ENCODE data around the gene MFAP5.

The MFAP5 gene

DNA sequence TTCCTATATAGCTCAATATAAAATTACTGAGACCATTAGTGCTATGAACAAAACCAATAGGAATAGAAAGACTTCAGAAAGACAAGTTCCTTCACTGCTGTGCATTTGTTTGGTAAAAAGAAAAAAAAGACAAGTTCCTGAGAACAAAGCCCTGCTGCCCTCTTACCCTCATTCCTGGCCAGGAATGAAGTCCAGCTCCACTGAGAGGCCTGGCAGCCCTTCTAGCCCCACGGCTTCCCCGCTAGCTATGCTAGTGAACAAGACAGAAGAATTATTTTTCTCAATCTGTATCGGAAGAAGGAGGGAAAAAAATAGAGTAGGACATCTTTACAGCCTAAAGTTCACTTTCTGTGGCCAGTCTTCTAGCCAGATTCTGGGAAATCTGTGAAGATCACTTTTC is 1.6 kb downstream of the MFAP5 start (continued):
- TF ChIP-seq PPARA (CRISPR knock-in tag; IDR thresholded peaks at IDR 0.05; ENCODE audit: borderline replicate concordance): no peak

DNA sequence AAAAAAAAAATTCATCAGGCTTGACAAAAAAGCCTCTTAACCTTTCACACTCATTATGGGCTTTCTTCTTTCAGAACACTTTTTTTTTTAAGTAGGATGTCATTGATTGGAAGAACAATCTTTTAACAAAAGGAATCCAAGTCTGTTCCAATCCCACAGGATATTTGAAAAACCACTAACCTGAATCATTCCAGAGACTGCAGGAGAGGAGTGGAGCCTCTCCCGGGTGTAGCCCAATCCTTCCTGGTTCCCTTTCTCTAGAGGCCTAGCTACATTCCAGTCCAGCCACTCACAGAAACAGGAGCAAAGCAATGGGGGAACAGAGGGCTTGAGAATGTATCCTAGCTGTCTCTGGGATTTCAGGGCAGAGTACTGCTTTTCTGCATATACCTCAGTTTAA is 4.3 kb downstream of the MFAP5 start:
- TF ChIP-seq ZNF565 (CRISPR knock-in tag; conservative IDR thresholded peaks at IDR 0.05; ENCODE audit: low read depth) (no peak), PATZ1 (CRISPR knock-in tag; IDR thresholded peaks at IDR 0.05; ENCODE audit: borderline replicate concordance) (no peak), BACH2 (CRISPR knock-in tag; IDR thresholded peaks at IDR 0.05; ENCODE audit: borderline replicate concordance) (no peak), ZNF8 (CRISPR knock-in tag; IDR thresholded peaks at IDR 0.05) (no peak), ZFP30 (CRISPR knock-in tag; IDR thresholded peaks at IDR 0.05) (no peak), GLIS3 (CRISPR knock-in tag; IDR thresholded peaks at IDR 0.05) (no peak), ARNTL (CRISPR knock-in tag; IDR thresholded peaks at IDR 0.05; ENCODE audit: borderline replicate concordance, low read depth) (no peak), ESRRG (CRISPR knock-in tag; IDR thresholded peaks at IDR 0.05) (no peak), ISL1 (CRISPR knock-in tag; IDR thresholded peaks at IDR 0.05) (no peak), ZNF70 (CRISPR knock-in tag; IDR thresholded peaks at IDR 0.05) (no peak), CSDC2 (CRISPR knock-in tag; IDR thresholded peaks at IDR 0.05) (no peak), TCF4 (CRISPR knock-in tag; IDR thresholded peaks at IDR 0.05; ENCODE audit: borderline replicate concordance) (no peak), OSR1 (CRISPR knock-in tag; IDR thresholded peaks at IDR 0.05) (no peak), ZFP3 (CRISPR knock-in tag; IDR thresholded peaks at IDR 0.05) (no peak), PPARA (CRISPR knock-in tag; IDR thresholded peaks at IDR 0.05; ENCODE audit: borderline replicate concordance) (no peak)
- TF ChIP-seq, protein P1, sequence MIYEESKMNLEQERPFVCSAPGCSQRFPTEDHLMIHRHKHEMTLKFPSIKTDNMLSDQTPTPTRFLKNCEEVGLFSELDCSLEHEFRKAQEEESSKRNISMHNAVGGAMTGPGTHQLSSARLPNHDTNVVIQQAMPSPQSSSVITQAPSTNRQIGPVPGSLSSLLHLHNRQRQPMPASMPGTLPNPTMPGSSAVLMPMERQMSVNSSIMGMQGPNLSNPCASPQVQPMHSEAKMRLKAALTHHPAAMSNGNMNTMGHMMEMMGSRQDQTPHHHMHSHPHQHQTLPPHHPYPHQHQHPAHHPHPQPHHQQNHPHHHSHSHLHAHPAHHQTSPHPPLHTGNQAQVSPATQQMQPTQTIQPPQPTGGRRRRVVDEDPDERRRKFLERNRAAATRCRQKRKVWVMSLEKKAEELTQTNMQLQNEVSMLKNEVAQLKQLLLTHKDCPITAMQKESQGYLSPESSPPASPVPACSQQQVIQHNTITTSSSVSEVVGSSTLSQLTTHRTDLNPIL (CRISPR knock-in tag; IDR thresholded peaks at IDR 0.05; ENCODE audit: low read depth): no peak
- TF ChIP-seq, protein P2, sequence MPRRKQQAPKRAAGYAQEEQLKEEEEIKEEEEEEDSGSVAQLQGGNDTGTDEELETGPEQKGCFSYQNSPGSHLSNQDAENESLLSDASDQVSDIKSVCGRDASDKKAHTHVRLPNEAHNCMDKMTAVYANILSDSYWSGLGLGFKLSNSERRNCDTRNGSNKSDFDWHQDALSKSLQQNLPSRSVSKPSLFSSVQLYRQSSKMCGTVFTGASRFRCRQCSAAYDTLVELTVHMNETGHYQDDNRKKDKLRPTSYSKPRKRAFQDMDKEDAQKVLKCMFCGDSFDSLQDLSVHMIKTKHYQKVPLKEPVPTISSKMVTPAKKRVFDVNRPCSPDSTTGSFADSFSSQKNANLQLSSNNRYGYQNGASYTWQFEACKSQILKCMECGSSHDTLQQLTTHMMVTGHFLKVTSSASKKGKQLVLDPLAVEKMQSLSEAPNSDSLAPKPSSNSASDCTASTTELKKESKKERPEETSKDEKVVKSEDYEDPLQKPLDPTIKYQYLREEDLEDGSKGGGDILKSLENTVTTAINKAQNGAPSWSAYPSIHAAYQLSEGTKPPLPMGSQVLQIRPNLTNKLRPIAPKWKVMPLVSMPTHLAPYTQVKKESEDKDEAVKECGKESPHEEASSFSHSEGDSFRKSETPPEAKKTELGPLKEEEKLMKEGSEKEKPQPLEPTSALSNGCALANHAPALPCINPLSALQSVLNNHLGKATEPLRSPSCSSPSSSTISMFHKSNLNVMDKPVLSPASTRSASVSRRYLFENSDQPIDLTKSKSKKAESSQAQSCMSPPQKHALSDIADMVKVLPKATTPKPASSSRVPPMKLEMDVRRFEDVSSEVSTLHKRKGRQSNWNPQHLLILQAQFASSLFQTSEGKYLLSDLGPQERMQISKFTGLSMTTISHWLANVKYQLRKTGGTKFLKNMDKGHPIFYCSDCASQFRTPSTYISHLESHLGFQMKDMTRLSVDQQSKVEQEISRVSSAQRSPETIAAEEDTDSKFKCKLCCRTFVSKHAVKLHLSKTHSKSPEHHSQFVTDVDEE (CRISPR knock-in tag; IDR thresholded peaks at IDR 0.05): no peak
- ATAC-seq: peak; percentile 46; the same call in 2 of the 3 replicates

DNA sequence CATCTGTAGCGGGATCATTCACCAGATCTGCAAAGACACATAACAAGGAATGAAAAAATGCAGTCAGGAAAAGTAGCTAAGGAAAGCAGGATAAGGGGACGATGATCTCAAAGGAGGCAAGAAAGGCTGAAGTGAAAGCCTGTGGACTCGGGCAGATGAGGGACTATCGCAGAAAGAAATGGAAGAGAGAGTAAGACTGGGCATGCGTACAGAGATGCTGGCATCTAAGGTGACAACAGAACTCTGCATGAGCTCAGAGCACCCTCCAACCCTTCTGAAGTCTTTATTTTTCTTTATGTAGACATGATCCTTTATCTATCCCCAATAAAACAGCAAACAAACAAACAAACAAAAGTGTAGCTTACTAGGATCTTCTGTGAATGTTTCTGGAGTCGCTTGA is 7.2 kb downstream of the MFAP5 start:
- ATAC-seq: peak; percentile 69; the same call in 2 of the 3 replicates
- TF ChIP-seq ZNF70 (CRISPR knock-in tag; IDR thresholded peaks at IDR 0.05) (no peak), CSDC2 (CRISPR knock-in tag; IDR thresholded peaks at IDR 0.05) (no peak), ZFP30 (CRISPR knock-in tag; IDR thresholded peaks at IDR 0.05) (no peak), ARNTL (CRISPR knock-in tag; IDR thresholded peaks at IDR 0.05; ENCODE audit: borderline replicate concordance, low read depth) (no peak), OSR1 (CRISPR knock-in tag; IDR thresholded peaks at IDR 0.05) (no peak), RARB (CRISPR knock-in tag; IDR thresholded peaks at IDR 0.05) (no peak), ZC3H10 (CRISPR knock-in tag; IDR thresholded peaks at IDR 0.05) (no peak), SNAI2 (CRISPR knock-in tag; IDR thresholded peaks at IDR 0.05) (no peak), TCF4 (CRISPR knock-in tag; IDR thresholded peaks at IDR 0.05; ENCODE audit: borderline replicate concordance) (no peak), TOX (CRISPR knock-in tag; IDR thresholded peaks at IDR 0.05; ENCODE audit: borderline replicate concordance) (no peak), ISL1 (CRISPR knock-in tag; IDR thresholded peaks at IDR 0.05) (no peak), ZFP3 (CRISPR knock-in tag; IDR thresholded peaks at IDR 0.05) (no peak), BACH2 (CRISPR knock-in tag; IDR thresholded peaks at IDR 0.05; ENCODE audit: borderline replicate concordance) (no peak)
- TF ChIP-seq, protein P3, sequence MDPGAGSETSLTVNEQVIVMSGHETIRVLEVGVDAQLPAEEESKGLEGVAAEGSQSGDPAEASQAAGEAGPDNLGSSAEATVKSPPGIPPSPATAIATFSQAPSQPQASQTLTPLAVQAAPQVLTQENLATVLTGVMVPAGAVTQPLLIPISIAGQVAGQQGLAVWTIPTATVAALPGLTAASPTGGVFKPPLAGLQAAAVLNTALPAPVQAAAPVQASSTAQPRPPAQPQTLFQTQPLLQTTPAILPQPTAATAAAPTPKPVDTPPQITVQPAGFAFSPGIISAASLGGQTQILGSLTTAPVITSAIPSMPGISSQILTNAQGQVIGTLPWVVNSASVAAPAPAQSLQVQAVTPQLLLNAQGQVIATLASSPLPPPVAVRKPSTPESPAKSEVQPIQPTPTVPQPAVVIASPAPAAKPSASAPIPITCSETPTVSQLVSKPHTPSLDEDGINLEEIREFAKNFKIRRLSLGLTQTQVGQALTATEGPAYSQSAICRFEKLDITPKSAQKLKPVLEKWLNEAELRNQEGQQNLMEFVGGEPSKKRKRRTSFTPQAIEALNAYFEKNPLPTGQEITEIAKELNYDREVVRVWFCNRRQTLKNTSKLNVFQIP (CRISPR knock-in tag; IDR thresholded peaks at IDR 0.05; ENCODE audit: borderline replicate concordance, low read depth): no peak
- TF ChIP-seq, protein P1 (CRISPR knock-in tag; IDR thresholded peaks at IDR 0.05; ENCODE audit: low read depth): no peak
- TF ChIP-seq, protein P2 (CRISPR knock-in tag; IDR thresholded peaks at IDR 0.05): no peak
- TF ChIP-seq, protein P4, sequence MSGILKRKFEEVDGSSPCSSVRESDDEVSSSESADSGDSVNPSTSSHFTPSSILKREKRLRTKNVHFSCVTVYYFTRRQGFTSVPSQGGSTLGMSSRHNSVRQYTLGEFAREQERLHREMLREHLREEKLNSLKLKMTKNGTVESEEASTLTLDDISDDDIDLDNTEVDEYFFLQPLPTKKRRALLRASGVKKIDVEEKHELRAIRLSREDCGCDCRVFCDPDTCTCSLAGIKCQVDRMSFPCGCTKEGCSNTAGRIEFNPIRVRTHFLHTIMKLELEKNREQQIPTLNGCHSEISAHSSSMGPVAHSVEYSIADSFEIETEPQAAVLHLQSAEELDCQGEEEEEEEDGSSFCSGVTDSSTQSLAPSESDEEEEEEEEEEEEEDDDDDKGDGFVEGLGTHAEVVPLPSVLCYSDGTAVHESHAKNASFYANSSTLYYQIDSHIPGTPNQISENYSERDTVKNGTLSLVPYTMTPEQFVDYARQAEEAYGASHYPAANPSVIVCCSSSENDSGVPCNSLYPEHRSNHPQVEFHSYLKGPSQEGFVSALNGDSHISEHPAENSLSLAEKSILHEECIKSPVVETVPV (CRISPR knock-in tag; IDR thresholded peaks at IDR 0.05): no peak

Measured in SK-N-SH treated with all-trans-retinoic acid at 6 μM for 48 hours (cell line).